A673 (cell line): ENCODE results near the gene BANP.

Experiments used
- CTCF ChIP-seq: fragments of 300-800, 200-600 bp; sonication (generic); conservative IDR thresholded peaks from 2 replicates; pipeline ENCODE4 v1.5.1; 2017; ENCODE audit warnings: low read depth, mild to moderate bottlenecking, antibody characterized with exemption, low read length, moderate library complexity, mixed read lengths
- EZH2 ChIP-seq: fragments of 200-600 bp; sonication (generic); IDR thresholded peaks from 2 replicates; pipeline ENCODE4 v1.6.1; 2017; ENCODE audit warnings: borderline replicate concordance, low read depth, mild to moderate bottlenecking, mixed read lengths, antibody characterized with exemption, low read length; ENCODE audit not compliant: poor library complexity, severe bottlenecking

GRCh38 chr16:88120812-88121211 lies 169.6 kb downstream of the BANP start:
- TF ChIP-seq CTCF, result no peak
- TF ChIP-seq EZH2, result no peak
